Activated CD4-positive, CD25-positive, alpha-beta regulatory T cell (primary cell): ENCODE results near the gene CACNA2D4.

Source experiments
- DNase-seq, 4 experiments: peaks; one replicate each; lab custom pipeline; 2025; lab: John Stamatoyannopoulos, UW

CACNA2D4 gene

GRCh38 chr12:1815814-1816729 is 102.4 kb downstream of the CACNA2D4 start:
- DNase-seq, result no peak

- no peak for DNase-seq
These were observed 103.3 kb downstream of the CACNA2D4 start for GRCh38 chr12:1815108-1815507.

- no peak for DNase-seq
These were observed 104.2 kb downstream of the CACNA2D4 start for GRCh38 chr12:1814266-1814665.

- DNase-seq, result no peak
These were observed 105.7 kb downstream of the CACNA2D4 start for GRCh38 chr12:1812650-1813302.

GRCh38 chr12:1811948-1812291 is 106.5 kb downstream of the CACNA2D4 start:
- no peak for DNase-seq

- no peak for DNase-seq
These were observed 107.0 kb downstream of the CACNA2D4 start for GRCh38 chr12:1811281-1811947.

- DNase-seq, result no peak
These were observed 107.5 kb downstream of the CACNA2D4 start for GRCh38 chr12:1810931-1811280.

- no peak for DNase-seq
These were observed 108.1 kb downstream of the CACNA2D4 start for GRCh38 chr12:1810201-1810930.

GRCh38 chr12:1809591-1810190 is 108.8 kb downstream of the CACNA2D4 start:
- DNase-seq, result no peak

GRCh38 chr12:1808798-1809480 is 109.5 kb downstream of the CACNA2D4 start:
- no peak for DNase-seq

- no peak for DNase-seq
These were observed 110.2 kb downstream of the CACNA2D4 start for GRCh38 chr12:1808036-1808797.

- DNase-seq, result no peak
These were observed 111.2 kb downstream of the CACNA2D4 start for GRCh38 chr12:1807087-1807860.

GRCh38 chr12:1806301-1807086 is 112.0 kb downstream of the CACNA2D4 start:
- no peak for DNase-seq

GRCh38 chr12:1805441-1806081 is 112.9 kb downstream of the CACNA2D4 start:
- DNase-seq, result no peak

- peak; percentile 54 to 72 (median 70) for DNase-seq
These were observed 113.7 kb downstream of the CACNA2D4 start for GRCh38 chr12:1804545-1805332.

- DNase-seq, result no peak
These were observed 114.7 kb downstream of the CACNA2D4 start for GRCh38 chr12:1803736-1804135.

GRCh38 chr12:1801303-1801975 is 117.0 kb downstream of the CACNA2D4 start:
- DNase-seq, result no peak
